Endothelial cell of umbilical vein (primary cell): ENCODE measurements around the gene CYGB. TPM values are rescaled to one million over a fixed set of nuclear protein-coding genes. Genes with fewer than 3 reads are reported as not detected.

Experiments used
- BruUV-seq: library from RNA; stranded (reverse); fragments of 400-500 nt; replicated peaks from 2 replicates; lab custom pipeline; 2021; lab: Mats Ljungman, UMichigan
- CTCF ChIA-PET: fragments of 300-600, 350-600 bp; sonication (Branson Sonifier 250); formaldehyde crosslinking; loops from one replicate; lab custom pipeline; 2021; ENCODE audit warnings: antibody characterized with exemption, inconsistent platforms; lab: Charles Lee
- POLR2A ChIA-PET: fragments of 300-600, 350-600 bp; sonication (Branson Sonifier 250); formaldehyde crosslinking; loops from one replicate; lab custom pipeline; 2021; ENCODE audit warnings: antibody characterized with exemption, inconsistent platforms; lab: Charles Lee
- DNase-seq: peaks from one replicate; pipeline ENCODE4 v3.0.0-alpha.2; 2011; ENCODE audit warnings: low read depth, low spot score
- FAIRE-seq: peaks from 2 replicates; lab custom pipeline; 2011; peaks lifted over from hg19 to GRCh38; lab: Jason Lieb, UNC
- H2AFZ ChIP-seq: 2 replicates; pipeline ENCODE4 v1.6.0; 2012; ENCODE audit warnings: low read depth, low read length, control low read depth, inconsistent platforms
- H3K27ac ChIP-seq: 2 replicates; pipeline ENCODE4 v1.5.1; 2011; ENCODE audit warnings: low read depth, mild to moderate bottlenecking, control low read depth, low read length, moderate library complexity; ENCODE audit not compliant: insufficient read depth
- H3K27me3 ChIP-seq, 2 experiments: 2 replicates each; pipeline versions ENCODE4 v1.6.0 to v1.6.1; 2011; ENCODE audit warnings: low read length in 2 of 2, mixed read lengths in 1 of 2; ENCODE audit not compliant: control insufficient read depth in 2 of 2, insufficient read depth in 2 of 2
- H3K36me3 ChIP-seq, 2 experiments: 2 replicates in 1 of 2; 3 replicates in 1 of 2; pipeline ENCODE4 v1.5.1; 2011; ENCODE audit warnings: low read length in 2 of 2, mild to moderate bottlenecking in 1 of 2, moderate library complexity in 1 of 2; ENCODE audit not compliant: control insufficient read depth in 2 of 2, insufficient read depth in 2 of 2; ENCODE audit errors: extremely low read depth in 1 of 2
- H3K4me1 ChIP-seq: 3 replicates; pipeline ENCODE4 v1.5.1; 2011; ENCODE audit warnings: mild to moderate bottlenecking, low read length; ENCODE audit not compliant: control insufficient read depth, insufficient read depth; ENCODE audit errors: extremely low read depth
- H3K4me2 ChIP-seq: 2 replicates; pipeline ENCODE4 v1.6.1; 2011; ENCODE audit warnings: low read length, control low read depth, mixed read lengths; ENCODE audit not compliant: insufficient read depth
- H3K4me3 ChIP-seq, 3 experiments: fragments of 200-600 bp in 1 of 3; sonication (generic), shearing (Covaris generic) in 1 of 3; replicated peaks in 1 of 3; 2 replicates each; pipeline ENCODE4 v1.5.1; 2011 to 2016; ENCODE audit warnings: control low read depth in 3 of 3, low read length in 3 of 3, mild to moderate bottlenecking in 2 of 3, inconsistent platforms in 1 of 3, low read depth in 1 of 3, moderate library complexity in 1 of 3; ENCODE audit not compliant: insufficient read depth in 1 of 3
- H3K79me2 ChIP-seq: 2 replicates; pipeline ENCODE4 v1.6.0; 2012; ENCODE audit warnings: low read length, inconsistent platforms; ENCODE audit not compliant: control insufficient read depth, insufficient read depth
- H3K9ac ChIP-seq: replicated peaks from 2 replicates; pipeline ENCODE3; 2011; ENCODE audit warnings: low read length, control low read depth; ENCODE audit not compliant: insufficient read depth; ENCODE audit errors: extremely low read depth
- H3K9me1 ChIP-seq: replicated peaks from 3 replicates; pipeline ENCODE4 v1.6.0; 2011; ENCODE audit warnings: mild to moderate bottlenecking, low read length; ENCODE audit not compliant: control insufficient read depth, insufficient read depth; ENCODE audit errors: extremely low read depth
- H3K9me3 ChIP-seq: replicated peaks from 2 replicates; pipeline ENCODE4 v1.5.1; 2012; ENCODE audit warnings: low read length, inconsistent platforms; ENCODE audit not compliant: control insufficient read depth, insufficient read depth
- H4K20me1 ChIP-seq: replicated peaks from 2 replicates; pipeline ENCODE3; 2011; ENCODE audit warnings: mild to moderate bottlenecking, low read length; ENCODE audit not compliant: control insufficient read depth, insufficient read depth; ENCODE audit errors: extremely low read depth
- EZH2 ChIP-seq: IDR thresholded peaks from 2 replicates; pipeline ENCODE4 v1.6.1; 2012; ENCODE audit warnings: borderline replicate concordance, low read depth, mild to moderate bottlenecking, moderate library complexity, low read length, inconsistent platforms; ENCODE audit not compliant: severe bottlenecking
- FOS ChIP-seq: IDR thresholded peaks from 2 replicates; pipeline ENCODE4 v1.6.1; 2011; ENCODE audit warnings: mild to moderate bottlenecking, low read length, moderate library complexity, borderline replicate concordance; ENCODE audit not compliant: insufficient read depth
- GATA2 ChIP-seq: IDR thresholded peaks from 2 replicates; pipeline ENCODE4 v1.7.0; 2011; ENCODE audit warnings: low read depth, mild to moderate bottlenecking, moderate library complexity, mixed read lengths, low read length; ENCODE audit not compliant: insufficient read length, insufficient read depth
- JUN ChIP-seq: IDR thresholded peaks from 2 replicates; pipeline ENCODE4 v1.6.1; 2011; ENCODE audit warnings: borderline replicate concordance, low read depth; ENCODE audit not compliant: insufficient read length, insufficient read depth
- POLR2A ChIP-seq: IDR thresholded peaks from 2 replicates; pipeline ENCODE4 v1.6.1; 2012; ENCODE audit warnings: low read depth, mild to moderate bottlenecking, control low read depth, low read length
- POLR2AphosphoS5 ChIP-seq: IDR thresholded peaks from 2 replicates; pipeline ENCODE4 v1.6.1; 2012; ENCODE audit warnings: low read depth, mild to moderate bottlenecking, control low read depth, low read length, moderate library complexity; ENCODE audit not compliant: insufficient read depth
- dilution Hi-C: fragments of 300-500 bp; cut with MboI; formaldehyde crosslinking; loops from one replicate; pipeline ENCODE4 v1.15.0; 2019; ENCODE audit warnings: low sequenced_read_pairs; ENCODE audit not compliant: extremely low pct_ligation_motif_present
- intact Hi-C: fragments of 100-400 bp; cut with micrococcal nuclease; formaldehyde crosslinking; loops from one replicate; pipeline ENCODE4 v1.10.0; 2022
- polyA plus RNA-seq, 4 experiments: library from polyadenylated mRNA; depleted of rRNA in 3 of 4; stranded (reverse) in 3 of 4; unstranded in 1 of 4; fragments of >200 nt; gene quantifications; 2 replicates each; pipeline versions ENCODE4 v1.2.1 to v1.2.3, GENCODE V29; 2011 to 2012; ENCODE audit warnings: missing spikeins in 1 of 4
- total RNA-seq: library from RNA; stranded (reverse); gene quantifications from 2 replicates; pipeline ENCODE4 v1.2.3, GENCODE V29; 2021
- TF ChIP-seq, protein P1 (sequence below): IDR thresholded peaks from 2 replicates; pipeline ENCODE4 v1.6.1; 2011; ENCODE audit not compliant: insufficient read depth, insufficient read length

Gene CYGB
- total and polyA plus RNA-seq, 2 donors (not counting 3 experiments of a cell fraction or from before 2014, with no cell fraction given) = 0.22 to 0.91 TPM

DNA sequence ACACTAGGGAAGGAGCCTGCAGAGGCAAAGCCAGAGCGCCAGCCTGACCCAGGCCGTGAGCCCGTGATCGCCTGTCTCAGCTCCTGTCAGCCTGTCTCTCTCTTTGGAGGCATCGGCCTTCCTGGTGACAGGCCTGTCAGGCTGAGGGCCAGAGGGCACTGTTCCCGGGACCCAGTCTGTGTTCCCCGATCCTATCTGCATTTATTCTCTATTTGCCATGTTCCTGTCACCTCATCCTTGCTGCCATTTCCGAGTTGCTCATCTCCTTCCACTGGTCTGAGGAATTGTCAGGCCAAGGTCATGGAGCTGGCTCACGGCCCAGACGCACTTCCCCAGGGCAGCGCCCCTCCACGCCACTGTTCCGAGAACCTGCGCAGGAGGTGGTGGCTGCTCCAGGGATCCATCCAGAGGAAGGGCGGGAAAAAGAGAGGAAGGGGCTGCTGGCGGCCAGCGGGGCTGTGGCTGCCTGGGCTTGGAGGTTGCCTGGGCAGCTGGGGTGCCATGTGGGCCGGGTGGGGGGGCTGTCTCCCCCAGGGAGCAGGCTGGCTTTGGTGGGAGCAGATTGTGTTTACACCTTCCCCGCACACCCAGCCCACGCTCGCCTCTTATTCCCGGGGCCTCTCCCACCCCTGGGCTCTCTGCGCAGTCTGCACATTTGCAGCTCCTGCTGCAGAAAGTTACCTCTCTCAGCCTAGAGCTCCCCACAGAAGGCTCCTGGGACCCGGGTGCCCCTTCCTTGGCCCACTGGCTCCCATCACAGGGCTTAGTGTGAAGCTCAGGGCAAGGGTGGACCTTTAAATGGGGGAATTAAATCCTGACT lies 7.2 kb upstream of the CYGB start:
- no peak for DNase-seq
- peak; percentile 37 for FAIRE-seq
- CTCF ChIA-PET = interaction anchor here (1.8 to 5.6 kb wide), 6 partner anchors 8 to 137 kb away, joined by 4 to 106 read pairs (median 28); partner anchors contain the start of gene CYGB

DNA sequence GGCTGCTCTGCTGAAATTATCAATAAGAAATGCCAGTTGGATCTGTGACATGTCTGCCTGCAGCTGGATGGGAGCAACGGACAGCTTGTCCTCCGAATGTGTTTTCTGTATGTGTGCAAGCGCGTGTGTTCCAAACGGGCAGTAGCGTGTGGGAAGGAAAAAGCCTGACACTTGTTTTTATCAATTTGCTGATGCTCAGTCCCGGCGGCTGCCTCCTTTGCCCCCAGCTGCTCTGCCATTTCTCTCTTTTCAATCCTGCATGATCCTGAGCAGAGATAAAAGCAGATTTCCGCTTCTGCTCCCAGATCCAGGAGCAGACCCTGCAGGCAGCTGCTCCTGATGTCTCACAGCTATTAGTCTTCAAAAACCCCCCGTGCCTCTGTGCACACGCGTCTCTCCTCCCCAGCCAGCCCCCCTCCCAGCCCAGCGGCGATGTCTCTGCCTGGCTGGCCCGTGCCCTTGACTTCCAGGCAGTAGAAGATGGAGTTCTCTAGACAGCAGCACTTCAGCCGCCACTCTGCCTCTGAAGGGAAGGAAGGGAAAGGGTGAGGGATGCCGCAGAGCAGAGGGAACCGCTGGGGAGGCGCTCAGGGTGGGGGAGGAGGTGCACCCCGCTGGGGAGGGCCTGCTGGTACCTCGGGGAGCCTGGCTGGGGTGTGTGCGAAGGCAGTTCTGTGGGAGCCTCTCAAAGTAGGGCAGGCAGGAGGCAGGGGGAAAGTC lies 6.5 kb upstream of the CYGB start:
- Histone ChIP-seq H4K20me1 (no peaks in the 10 kb centered on the region), H3K4me3 (no peak overlapping the region), H2AFZ (no peak overlapping the region), H3K9me3 (no peaks in the 10 kb centered on the region), H3K27me3 (peaks cover 0 to 5% of the 10 kb centered on the region in 2 experiments), H3K9me1 (no peaks in the 10 kb centered on the region), H3K9ac (no peak overlapping the region), H3K4me1 (peaks cover 10% of the 10 kb centered on the region), H3K27ac (no peak overlapping the region), H3K79me2 (no peaks in the 10 kb centered on the region), H3K36me3 (no peaks in the 10 kb centered on the region), H3K4me2 (no peak overlapping the region)
- BruUV-seq = no TSS peak
- intact Hi-C loops (no loop called here), dilution Hi-C loops (no loop called here)
- ChIA-PET POLR2A (no interaction called here), CTCF (interaction anchor here (1.0 to 5.6 kb wide), 7 partner anchors 13 to 138 kb away, joined by 3 to 106 read pairs (median 26); no protein-coding TSS in a partner anchor)
- DNase-seq = no peak
- no peak for FAIRE-seq
- TF ChIP-seq JUN = no peak
- no peak for TF ChIP-seq POLR2AphosphoS5
- TF ChIP-seq, protein P1, sequence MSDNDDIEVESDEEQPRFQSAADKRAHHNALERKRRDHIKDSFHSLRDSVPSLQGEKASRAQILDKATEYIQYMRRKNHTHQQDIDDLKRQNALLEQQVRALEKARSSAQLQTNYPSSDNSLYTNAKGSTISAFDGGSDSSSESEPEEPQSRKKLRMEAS = no peak
- no peak for TF ChIP-seq EZH2
- TF ChIP-seq GATA2 = no peak
- no peak for TF ChIP-seq POLR2A
- TF ChIP-seq FOS = no peak

More for the DNA sequence above, 7.2 kb upstream of the CYGB start:
- H3K4me2 ChIP-seq = no peak overlapping the region
- TF ChIP-seq, protein P1 = no peak
- H3K36me3 ChIP-seq = no peaks in the 10 kb centered on the region
- no peaks in the 10 kb centered on the region for H4K20me1 ChIP-seq
- H3K9me1 ChIP-seq = no peaks in the 10 kb centered on the region
- H3K9me3 ChIP-seq = no peaks in the 10 kb centered on the region
- H3K4me1 ChIP-seq = peaks cover 10% of the 10 kb centered on the region
- H3K79me2 ChIP-seq = no peaks in the 10 kb centered on the region
- dilution Hi-C loops = no loop called here
- BruUV-seq = no TSS peak
- no peak overlapping the region for H3K4me3 ChIP-seq
- H3K27me3 ChIP-seq = no peaks in the 10 kb centered on the region
- intact Hi-C loops = no loop called here
- H3K9ac ChIP-seq = no peak overlapping the region
- POLR2A ChIA-PET = no interaction called here
- no peak overlapping the region for H3K27ac ChIP-seq
- H2AFZ ChIP-seq = no peak overlapping the region
